Activated CD4-positive, alpha-beta T cell treated with anti-CD3 and anti-CD28 coated beads for 36 hours (primary cell): ENCODE data around the gene RTCB. TPM values are rescaled to one million over a fixed set of nuclear protein-coding genes. Genes with fewer than 3 reads are reported as not detected.
"Not testable (repeated sequence)": the region's sequence is repeated elsewhere in the genome, so short reads cannot be mapped to it uniquely, and the experiment has no call there.

Experiments
- ATAC-seq: fragments of 200-7000 bp; cut with Tn5 transposase; one replicate; pipeline ENCODE4 v1.10.0; 2021; ENCODE audit warnings: mild to moderate bottlenecking, moderate library complexity
- CTCF ChIA-PET: fragments of 350-600 bp; sonication (Branson Sonifier 250); formaldehyde crosslinking; loops from one replicate; lab custom pipeline; 2021; ENCODE audit warnings: antibody characterized with exemption; lab: Charles Lee
- POLR2A ChIA-PET: fragments of 350-600 bp; sonication (Branson Sonifier 250); formaldehyde crosslinking; loops from one replicate; lab custom pipeline; 2021; ENCODE audit warnings: antibody characterized with exemption, inconsistent platforms; lab: Charles Lee
- DNase-seq: peaks from one replicate; pipeline ENCODE4 v3.0.0-alpha.2; 2020
- H3K27ac Mint-ChIP-seq: one replicate; pipeline ENCODE4 v1.8.0; 2021; ENCODE audit warnings: mixed read lengths
- H3K27me3 Mint-ChIP-seq: one replicate; pipeline ENCODE4 v1.8.0; 2021; ENCODE audit warnings: mixed read lengths
- H3K36me3 Mint-ChIP-seq: one replicate; pipeline ENCODE4 v1.8.0; 2021; ENCODE audit warnings: low read depth, mixed read lengths
- H3K4me1 Mint-ChIP-seq: one replicate; pipeline ENCODE4 v1.8.0; 2021; ENCODE audit warnings: mixed read lengths
- H3K4me3 Mint-ChIP-seq: one replicate; pipeline ENCODE4 v1.8.0; 2021; ENCODE audit warnings: mild to moderate bottlenecking, moderate library complexity, mixed read lengths
- H3K9me3 Mint-ChIP-seq: one replicate; pipeline ENCODE4 v1.8.0; 2021; ENCODE audit warnings: low read depth, mixed read lengths
- intact Hi-C, 2 experiments: fragments of 100-400 bp; cut with DNase I in 1 of 2; cut with micrococcal nuclease in 1 of 2; formaldehyde crosslinking; loops; one replicate each; pipeline versions ENCODE4 v1.14.2 to v1.15.1; 2022 to 2024; cut with DNase I, micrococcal nuclease
- total RNA-seq, 2 experiments: library from RNA; stranded (reverse); gene quantifications; one replicate each; pipeline ENCODE4 v1.2.3, GENCODE V29; 2021

Gene RTCB
- total RNA-seq, 2 experiments from 2014 or later = 60.9 to 86.3 TPM

- DNase-seq (no peak), ATAC-seq (no peak)
- intact Hi-C loops = no loop called here
- CTCF ChIA-PET = interaction anchor here (0.7 kb wide), 2 partner anchors 90 to 91 kb away, joined by 3 read pairs; no protein-coding TSS in a partner anchor
- Mint-ChIP-seq H3K9me3 (no peaks in the 10 kb centered on the region), H3K27me3 (no peaks in the 10 kb centered on the region), H3K27ac (no peak overlapping the region), H3K4me3 (no peak overlapping the region), H3K4me1 (no peaks in the 10 kb centered on the region), H3K36me3 (peaks cover 2% of the 10 kb centered on the region)
- POLR2A ChIA-PET = no interaction called here
Observed at GRCh38 chr22:32355760-32356159, 56.3 kb downstream of the RTCB start.

- intact Hi-C loops = no loop called here
- H3K4me3 Mint-ChIP-seq = no peak overlapping the region
- H3K9me3 Mint-ChIP-seq = no peaks in the 10 kb centered on the region
- no peaks in the 10 kb centered on the region for H3K36me3 Mint-ChIP-seq
- no peaks in the 10 kb centered on the region for H3K4me1 Mint-ChIP-seq
- ATAC-seq = peak; percentile 55
- H3K27me3 Mint-ChIP-seq = no peaks in the 10 kb centered on the region
- POLR2A ChIA-PET = no interaction called here
- H3K27ac Mint-ChIP-seq = no peak overlapping the region
- CTCF ChIA-PET = no interaction called here
- DNase-seq = no peak
Observed at GRCh38 chr22:32354360-32355351, 57.4 kb downstream of the RTCB start.

- ChIA-PET POLR2A (no interaction called here), CTCF (interaction anchor here (0.7 kb wide), 1 partner anchor 371 kb away, joined by 3 read pairs; no protein-coding TSS in a partner anchor)
- DNase-seq (no peak), ATAC-seq (no peak)
- Mint-ChIP-seq H3K27me3 (no peaks in the 10 kb centered on the region), H3K27ac (no peak overlapping the region), H3K36me3 (no peaks in the 10 kb centered on the region), H3K9me3 (no peaks in the 10 kb centered on the region), H3K4me3 (no peak overlapping the region), H3K4me1 (no peaks in the 10 kb centered on the region)
- intact Hi-C loops = no loop called here
Observed at GRCh38 chr22:32353840-32354239, 58.2 kb downstream of the RTCB start.

- no peak for DNase-seq
- H3K9me3 Mint-ChIP-seq = no peaks in the 10 kb centered on the region
Observed at GRCh38 chr22:32353292-32353691, 58.8 kb downstream of the RTCB start.

GRCh38 chr22:32352681-32353080, 59.4 kb downstream of the RTCB start:
- Mint-ChIP-seq H3K4me1 (no peaks in the 10 kb centered on the region), H3K9me3 (no peaks in the 10 kb centered on the region), H3K4me3 (no peak overlapping the region), H3K27me3 (no peaks in the 10 kb centered on the region), H3K27ac (no peak overlapping the region), H3K36me3 (no peaks in the 10 kb centered on the region)
- ChIA-PET CTCF (no interaction called here), POLR2A (no interaction called here)
- DNase-seq (no peak), ATAC-seq (no peak)
- intact Hi-C loops = no loop called here

More at GRCh38 chr22:32353292-32353691, 58.8 kb downstream of the RTCB start:
- no peaks in the 10 kb centered on the region for H3K36me3 Mint-ChIP-seq
- no peaks in the 10 kb centered on the region for H3K27me3 Mint-ChIP-seq
- ATAC-seq = no peak
- no peak overlapping the region for H3K27ac Mint-ChIP-seq
- CTCF ChIA-PET = interaction anchor here (0.7 kb wide), 1 partner anchor 371 kb away, joined by 3 read pairs; no protein-coding TSS in a partner anchor
- POLR2A ChIA-PET = no interaction called here
- H3K4me1 Mint-ChIP-seq = no peaks in the 10 kb centered on the region
- intact Hi-C loops = no loop called here
- no peak overlapping the region for H3K4me3 Mint-ChIP-seq

GRCh38 chr22:32351875-32352274, 60.2 kb downstream of the RTCB start:
- H3K36me3 Mint-ChIP-seq, intact Hi-C loops, POLR2A ChIA-PET, H3K9me3 Mint-ChIP-seq, H3K27me3 Mint-ChIP-seq, ATAC-seq, H3K4me1 Mint-ChIP-seq, CTCF ChIA-PET, H3K27ac Mint-ChIP-seq, DNase-seq, H3K4me3 Mint-ChIP-seq: not testable (repeated sequence)

- Mint-ChIP-seq H3K9me3 (no peaks in the 10 kb centered on the region), H3K27me3 (peaks cover 15% of the 10 kb centered on the region), H3K27ac (no peak overlapping the region), H3K4me1 (peaks cover 6% of the 10 kb centered on the region), H3K36me3 (no peaks in the 10 kb centered on the region), H3K4me3 (no peak overlapping the region)
- no peak for DNase-seq
- POLR2A ChIA-PET = no interaction called here
- no peak for ATAC-seq
- intact Hi-C loops = no loop called here
- CTCF ChIA-PET = no interaction called here
Observed at GRCh38 chr22:32348031-32348611, 63.9 kb downstream of the RTCB start.

GRCh38 chr22:32343941-32344340, 68.1 kb downstream of the RTCB start:
- Mint-ChIP-seq H3K36me3 (no peaks in the 10 kb centered on the region), H3K27me3 (peaks cover 33% of the 10 kb centered on the region), H3K27ac (no peak overlapping the region), H3K9me3 (no peaks in the 10 kb centered on the region), H3K4me3 (no peak overlapping the region), H3K4me1 (peaks cover 6% of the 10 kb centered on the region)
- ChIA-PET CTCF (no interaction called here), POLR2A (no interaction called here)
- ATAC-seq (peak; percentile 39), DNase-seq (no peak)
- intact Hi-C loops = no loop called here

- intact Hi-C loops = no loop called here
- POLR2A ChIA-PET = no interaction called here
- no peaks in the 10 kb centered on the region for H3K36me3 Mint-ChIP-seq
- H3K4me3 Mint-ChIP-seq = no peak overlapping the region
- ATAC-seq = no peak
- no peaks in the 10 kb centered on the region for H3K9me3 Mint-ChIP-seq
- no peak overlapping the region for H3K27ac Mint-ChIP-seq
- DNase-seq = no peak
- CTCF ChIA-PET = no interaction called here
- H3K4me1 Mint-ChIP-seq = peaks cover 6% of the 10 kb centered on the region
- peaks cover 35% of the 10 kb centered on the region for H3K27me3 Mint-ChIP-seq
Observed at GRCh38 chr22:32342977-32343376, 69.1 kb downstream of the RTCB start.

GRCh38 chr22:32341122-32341740, 70.8 kb downstream of the RTCB start:
- intact Hi-C loops = no loop called here
- Mint-ChIP-seq H3K4me3 (no peak overlapping the region), H3K4me1 (peaks cover 6% of the 10 kb centered on the region), H3K27me3 (peaks cover 32% of the 10 kb centered on the region), H3K9me3 (no peaks in the 10 kb centered on the region), H3K27ac (no peak overlapping the region), H3K36me3 (no peaks in the 10 kb centered on the region)
- POLR2A ChIA-PET = no interaction called here
- ATAC-seq (no peak), DNase-seq (no peak)
- CTCF ChIA-PET = no interaction called here

GRCh38 chr22:32340411-32340810, 71.6 kb downstream of the RTCB start:
- H3K36me3 Mint-ChIP-seq = no peaks in the 10 kb centered on the region
- H3K9me3 Mint-ChIP-seq = no peaks in the 10 kb centered on the region
- H3K27me3 Mint-ChIP-seq = peaks cover 28% of the 10 kb centered on the region
- CTCF ChIA-PET = no interaction called here
- no peak for DNase-seq
- intact Hi-C loops = no loop called here
- no peak overlapping the region for H3K27ac Mint-ChIP-seq
- H3K4me1 Mint-ChIP-seq = peaks cover 6% of the 10 kb centered on the region
- no peak overlapping the region for H3K4me3 Mint-ChIP-seq
- POLR2A ChIA-PET = no interaction called here
- no peak for ATAC-seq
